Smooth muscle cell (in vitro differentiated cells): ENCODE measurements around the gene FXYD2. TPM values are rescaled to one million over a fixed set of nuclear protein-coding genes. Genes with fewer than 3 reads are reported as not detected.
A peak's percentile ranks its signal among the peaks of the same experiment; 100 is the strongest.

Experiments
- DNase-seq: peaks from one replicate; lab custom pipeline; 2025; ENCODE audit not compliant: unreplicated experiment; lab: John Stamatoyannopoulos, UW
- H2AFZ ChIP-seq: fragments of 200-600 bp; sonication (generic); 2 replicates; pipeline ENCODE4 v1.6.0; 2016; ENCODE audit warnings: antibody characterized with exemption, low read depth, mild to moderate bottlenecking
- H3F3A ChIP-seq: fragments of 200-600 bp; sonication (generic); 2 replicates; pipeline ENCODE4 v1.6.0; 2017; ENCODE audit warnings: antibody characterized with exemption, low read depth
- H3K27ac ChIP-seq: fragments of 200-600 bp; sonication (generic); 2 replicates; pipeline ENCODE4 v1.5.1; 2016; ENCODE audit warnings: low read depth, mild to moderate bottlenecking
- H3K27me3 ChIP-seq: fragments of 200-600 bp; sonication (generic); 2 replicates; pipeline ENCODE4 v1.6.1; 2016; ENCODE audit warnings: low read depth, mild to moderate bottlenecking
- H3K36me3 ChIP-seq: fragments of 200-600 bp; sonication (generic); 2 replicates; pipeline ENCODE4 v1.5.1; 2016; ENCODE audit warnings: low read depth
- H3K4me1 ChIP-seq: fragments of 200-600 bp; sonication (generic); 2 replicates; pipeline ENCODE4 v1.5.1; 2016; ENCODE audit warnings: low read depth
- H3K4me2 ChIP-seq: fragments of 200-600 bp; sonication (generic); 2 replicates; pipeline ENCODE4 v1.6.0; 2016; ENCODE audit warnings: mild to moderate bottlenecking
- H3K4me3 ChIP-seq: fragments of 200-600 bp; sonication (generic); 2 replicates; pipeline ENCODE4 v1.5.1; 2016; ENCODE audit warnings: mild to moderate bottlenecking
- H3K79me2 ChIP-seq: fragments of 200-600 bp; sonication (generic); 2 replicates; pipeline ENCODE4 v1.6.0; 2016; ENCODE audit warnings: low read depth, mild to moderate bottlenecking
- H3K9ac ChIP-seq: fragments of 200-600 bp; sonication (generic); 2 replicates; pipeline ENCODE4 v1.6.0; 2016; ENCODE audit warnings: low read depth
- H3K9me3 ChIP-seq: fragments of 200-600 bp; sonication (generic); replicated peaks from 2 replicates; pipeline ENCODE4 v1.5.1; 2016; ENCODE audit warnings: low read depth
- H4K20me1 ChIP-seq: fragments of 200-600 bp; sonication (generic); 2 replicates; pipeline ENCODE4 v1.6.0; 2016; ENCODE audit warnings: low read depth
- WGBS: methylation state at CpG from one replicate; pipeline ENCODE4 v1.1.7; 2016; ENCODE audit warnings: low lambda C conversion rate; 5-methylcytosine and 5-hydroxymethylcytosine counted together
- polyA plus RNA-seq: library from polyadenylated mRNA; unstranded; fragments of >200 nt; fragmentation: Nextera tagmentation; extraction: Ambion mirVana; gene quantifications from 2 replicates; pipeline ENCODE4 v1.2.1, GENCODE V29; 2016
- total RNA-seq: library from RNA; depleted of rRNA; stranded (reverse); fragments of >200 nt; gene quantifications from 2 replicates; pipeline ENCODE4 v1.2.3, GENCODE V29; 2014
- TF ChIP-seq, protein P1 (sequence below): fragments of 200-600 bp; sonication (generic); IDR thresholded peaks from 2 replicates; pipeline ENCODE4 v1.5.1; 2017; ENCODE audit warnings: borderline replicate concordance, mild to moderate bottlenecking, antibody characterized with exemption; ENCODE audit not compliant: insufficient read depth, poor library complexity, severe bottlenecking

Gene FXYD2
- total and polyA plus RNA-seq, 2 experiments from 2014 or later: 1.00 TPM; not detected in 1

DNA sequence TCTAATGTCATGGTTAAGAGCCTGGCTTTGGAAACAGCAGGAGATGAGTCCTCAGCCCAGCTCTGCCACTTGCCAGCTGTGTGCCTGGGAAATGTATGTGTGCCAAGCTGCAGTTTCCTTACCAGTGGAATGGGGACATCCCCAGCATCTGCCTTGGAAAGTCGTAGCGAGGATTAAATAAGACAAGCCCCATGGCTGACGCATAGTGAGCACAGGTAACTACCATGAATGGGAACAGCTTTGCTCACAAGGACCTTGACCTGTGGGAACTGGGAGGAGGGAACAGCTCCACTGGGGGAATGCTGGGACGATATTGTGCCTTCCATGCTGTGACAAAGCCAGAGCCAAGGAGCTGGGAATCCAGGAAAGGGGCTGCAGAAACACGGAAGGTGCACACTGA, 24.9 kb downstream of the FXYD2 start:
- H3F3A ChIP-seq: no peaks in the 10 kb centered on the region
- DNase-seq: no peak
- H3K27me3 ChIP-seq: peaks cover 77% of the 10 kb centered on the region
- no peaks in the 10 kb centered on the region for H3K9me3 ChIP-seq
- no peak overlapping the region for H3K27ac ChIP-seq
- H4K20me1 ChIP-seq: no peaks in the 10 kb centered on the region
- H3K79me2 ChIP-seq: no peaks in the 10 kb centered on the region
- no peaks in the 10 kb centered on the region for H3K36me3 ChIP-seq
- no peak overlapping the region for H2AFZ ChIP-seq
- no peak overlapping the region for H3K9ac ChIP-seq
- TF ChIP-seq, protein P1, sequence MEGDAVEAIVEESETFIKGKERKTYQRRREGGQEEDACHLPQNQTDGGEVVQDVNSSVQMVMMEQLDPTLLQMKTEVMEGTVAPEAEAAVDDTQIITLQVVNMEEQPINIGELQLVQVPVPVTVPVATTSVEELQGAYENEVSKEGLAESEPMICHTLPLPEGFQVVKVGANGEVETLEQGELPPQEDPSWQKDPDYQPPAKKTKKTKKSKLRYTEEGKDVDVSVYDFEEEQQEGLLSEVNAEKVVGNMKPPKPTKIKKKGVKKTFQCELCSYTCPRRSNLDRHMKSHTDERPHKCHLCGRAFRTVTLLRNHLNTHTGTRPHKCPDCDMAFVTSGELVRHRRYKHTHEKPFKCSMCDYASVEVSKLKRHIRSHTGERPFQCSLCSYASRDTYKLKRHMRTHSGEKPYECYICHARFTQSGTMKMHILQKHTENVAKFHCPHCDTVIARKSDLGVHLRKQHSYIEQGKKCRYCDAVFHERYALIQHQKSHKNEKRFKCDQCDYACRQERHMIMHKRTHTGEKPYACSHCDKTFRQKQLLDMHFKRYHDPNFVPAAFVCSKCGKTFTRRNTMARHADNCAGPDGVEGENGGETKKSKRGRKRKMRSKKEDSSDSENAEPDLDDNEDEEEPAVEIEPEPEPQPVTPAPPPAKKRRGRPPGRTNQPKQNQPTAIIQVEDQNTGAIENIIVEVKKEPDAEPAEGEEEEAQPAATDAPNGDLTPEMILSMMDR: no peak
- H3K4me2 ChIP-seq: no peak overlapping the region
- no peak overlapping the region for H3K4me3 ChIP-seq
- H3K4me1 ChIP-seq: peaks cover 12% of the 10 kb centered on the region
- WGBS: 65% methylated on average over 5 of the region's 5 CpGs

DNA sequence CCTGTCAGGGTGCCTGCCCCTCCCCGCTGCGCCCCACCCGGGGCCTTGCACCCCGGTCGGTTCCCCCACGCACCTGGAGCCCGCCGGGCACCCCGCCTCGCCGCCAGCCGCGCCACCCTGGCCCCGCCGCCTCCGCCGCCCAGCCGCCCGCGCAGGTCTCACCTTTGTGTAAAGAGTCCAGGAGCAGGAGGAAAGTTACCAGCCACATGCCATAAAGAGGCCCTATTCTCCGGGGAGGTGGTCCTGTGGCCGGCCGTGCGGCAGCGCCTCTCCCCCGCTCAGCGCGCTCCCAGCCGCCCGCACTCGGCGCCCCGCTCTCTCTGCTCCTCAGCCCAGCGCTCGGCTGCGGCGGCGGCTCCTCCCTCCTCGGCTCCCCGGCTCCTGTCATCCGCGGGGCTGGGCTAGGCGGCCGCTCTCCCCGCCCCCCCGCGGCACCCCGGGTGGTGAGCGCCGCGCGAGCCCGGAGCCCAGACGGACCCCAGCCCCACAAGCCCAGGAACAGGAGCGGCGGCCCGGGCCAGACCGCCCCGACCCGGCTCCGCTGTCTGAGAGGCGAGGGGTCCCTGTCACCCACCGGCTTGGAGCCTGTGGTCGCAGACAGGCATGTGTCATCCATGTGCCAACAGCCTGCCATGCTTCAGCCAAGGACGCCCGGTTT, 27.5 kb downstream of the FXYD2 start, which contains the start of gene DSCAML1:
TSS of gene DSCAML1 (minus strand) at position 345 of the 658 bp plus-strand sequence. CDS start at position 208, 137 bp downstream.
- H3K9ac ChIP-seq: no peak within 1 kb of the TSS
- WGBS: 8% methylated on average over 30 of the region's 66 CpGs

DNA sequence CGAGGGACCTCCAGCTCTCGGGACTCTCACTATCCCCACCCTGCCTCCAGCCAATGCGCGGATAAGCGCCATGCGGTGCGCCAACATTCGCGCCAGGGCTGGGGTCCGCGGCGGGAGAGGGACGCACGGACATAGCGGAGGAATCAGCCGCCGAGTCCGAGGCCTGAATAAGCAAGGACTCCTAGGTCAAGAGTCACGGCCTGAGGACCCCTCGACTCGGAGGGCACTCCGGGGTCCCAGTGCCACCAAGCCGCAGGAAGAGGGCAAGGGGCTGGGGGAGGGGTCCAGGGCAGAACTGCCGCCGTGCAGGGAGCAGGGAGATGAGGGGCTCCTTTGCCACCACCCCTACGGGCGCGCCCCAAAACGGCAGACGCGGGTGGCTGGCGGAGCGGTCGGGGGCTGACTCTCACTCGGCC, 28.1 kb downstream of the FXYD2 start:
- Histone ChIP-seq H2AFZ (no peak overlapping the region), H3K36me3 (no peaks in the 10 kb centered on the region), H3K9me3 (no peaks in the 10 kb centered on the region), H3F3A (no peaks in the 10 kb centered on the region), H3K9ac (no peak overlapping the region), H3K4me3 (peak overlapping the region; percentile 41), H3K4me2 (peak overlapping the region; percentile 83), H3K27ac (no peak overlapping the region), H4K20me1 (no peaks in the 10 kb centered on the region), H3K79me2 (no peaks in the 10 kb centered on the region), H3K27me3 (peaks cover 99% of the 10 kb centered on the region), H3K4me1 (peaks cover 12% of the 10 kb centered on the region)
- WGBS: 2% methylated on average over 31 of the region's 35 CpGs
- TF ChIP-seq, protein P1: no peak
- no peak for DNase-seq

More for the DNA sequence above, 27.5 kb downstream of the FXYD2 start, which contains the start of gene DSCAML1:
- Histone ChIP-seq H3K36me3 (no peaks in the 10 kb centered on the region), H3F3A (no peaks in the 10 kb centered on the region), H3K9me3 (no peaks in the 10 kb centered on the region), H3K27me3 (peaks cover 98% of the 10 kb centered on the region), H3K79me2 (no peaks in the 10 kb centered on the region), H3K4me1 (peaks cover 12% of the 10 kb centered on the region), H4K20me1 (no peaks in the 10 kb centered on the region), H3K27ac (no peak within 1 kb of the TSS), H3K4me3 (peak within 1 kb of the TSS; percentile 41), H3K4me2 (peak within 1 kb of the TSS; percentile 83), H2AFZ (no peak within 1 kb of the TSS)
- TF ChIP-seq, protein P1: no peak
- DNase-seq: no peak
